ENCODE data around the gene TCEA2.

DNA sequence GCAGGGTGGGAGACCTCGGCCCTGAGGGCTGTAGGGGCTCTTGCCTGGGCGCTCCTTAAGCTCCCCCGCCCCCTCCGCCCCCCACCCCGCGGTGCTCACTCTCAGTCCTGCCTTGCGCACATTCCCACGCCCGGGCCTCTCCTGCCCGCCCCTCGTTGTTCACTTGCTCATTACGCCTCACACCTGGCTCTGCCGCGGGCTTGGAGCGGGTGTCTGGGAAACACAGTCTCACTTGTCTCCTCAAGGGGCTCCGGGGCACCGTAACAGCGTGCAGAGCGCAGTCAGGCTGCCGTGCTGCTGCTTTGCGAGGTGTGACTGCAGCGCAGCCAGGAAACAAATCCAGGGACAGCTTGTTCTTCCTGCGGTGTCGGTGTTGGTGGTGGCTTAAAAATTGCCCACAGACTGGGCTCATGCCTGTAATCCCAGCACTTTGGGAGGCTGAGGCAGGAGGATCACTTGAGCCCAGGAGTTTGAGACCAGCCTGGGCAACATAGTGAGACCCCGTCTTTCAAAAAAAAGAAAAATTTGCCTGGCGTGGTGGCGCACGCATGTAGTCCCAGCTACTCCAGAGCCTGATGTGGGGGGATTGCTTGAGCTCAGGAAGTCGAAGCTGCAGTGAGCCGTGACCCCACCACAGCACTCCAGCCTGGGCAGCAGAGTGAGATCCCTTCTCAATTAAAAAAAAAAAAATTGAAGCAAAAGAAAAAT is 39.8 kb downstream of the TCEA2 start:
- TF ChIP-seq CTCF (IDR thresholded peaks at IDR 0.05) (no peak), EP300 (IDR thresholded peaks at IDR 0.05) (no peak), POLR2A (IDR thresholded peaks at IDR 0.05) (no peak)

All from gastroesophageal sphincter (tissue), 3 donors.